ENCODE measurements around the gene C1orf198. TPM values are rescaled to one million over a fixed set of nuclear protein-coding genes. Genes with fewer than 3 reads are reported as not detected.

Gene C1orf198
- total RNA-seq, 1 donor from 2014 or later = 3.9 TPM

- H3K27me3 Mint-ChIP-seq = no peaks in the 10 kb centered on the region
- no peak for ATAC-seq (ENCODE audit: low read depth)
- intact Hi-C loops (cut with micrococcal nuclease) = loop anchor here (10.0 kb wide), 1 partner anchor 421 kb away; the partner anchor contains the start of genes EXOC8 and SPRTN
- H3K27ac Mint-ChIP-seq = no peak overlapping the region
- no peak overlapping the region for H3K4me3 Mint-ChIP-seq
- H3K4me1 Mint-ChIP-seq = no peaks in the 10 kb centered on the region
- peaks cover 77% of the 10 kb centered on the region for H3K36me3 Mint-ChIP-seq (ENCODE audit: low read depth)
- TF ChIP-seq CTCF (IDR thresholded peaks at IDR 0.05) = no peak
- no peak for DNase-seq
- no peaks in the 10 kb centered on the region for H3K9me3 Mint-ChIP-seq
- ChIA-PET POLR2A (no interaction called here), CTCF (no interaction called here)
Observed at GRCh38 chr1:230913496-230913895, 45.2 kb upstream of the C1orf198 start.

- ChIA-PET CTCF (interaction anchor here (0.9 kb wide), 1 partner anchor 69 kb away, joined by 3 read pairs; no protein-coding TSS in a partner anchor), POLR2A (no interaction called here)
- H3K36me3 Mint-ChIP-seq (ENCODE audit: low read depth) = peaks cover 81% of the 10 kb centered on the region
- ATAC-seq (ENCODE audit: low read depth) = no peak
- DNase-seq = no peak
- no peak overlapping the region for H3K4me3 Mint-ChIP-seq
- intact Hi-C loops (cut with micrococcal nuclease) = loop anchor here (10.0 kb wide), 1 partner anchor 424 kb away; the partner anchor contains the start of genes EXOC8 and SPRTN
- no peaks in the 10 kb centered on the region for H3K9me3 Mint-ChIP-seq
- H3K27me3 Mint-ChIP-seq = no peaks in the 10 kb centered on the region
- H3K27ac Mint-ChIP-seq = no peak overlapping the region
- H3K4me1 Mint-ChIP-seq = no peaks in the 10 kb centered on the region
- no peak for TF ChIP-seq CTCF (IDR thresholded peaks at IDR 0.05)
Observed at GRCh38 chr1:230910755-230911117, 42.4 kb upstream of the C1orf198 start.

DNA sequence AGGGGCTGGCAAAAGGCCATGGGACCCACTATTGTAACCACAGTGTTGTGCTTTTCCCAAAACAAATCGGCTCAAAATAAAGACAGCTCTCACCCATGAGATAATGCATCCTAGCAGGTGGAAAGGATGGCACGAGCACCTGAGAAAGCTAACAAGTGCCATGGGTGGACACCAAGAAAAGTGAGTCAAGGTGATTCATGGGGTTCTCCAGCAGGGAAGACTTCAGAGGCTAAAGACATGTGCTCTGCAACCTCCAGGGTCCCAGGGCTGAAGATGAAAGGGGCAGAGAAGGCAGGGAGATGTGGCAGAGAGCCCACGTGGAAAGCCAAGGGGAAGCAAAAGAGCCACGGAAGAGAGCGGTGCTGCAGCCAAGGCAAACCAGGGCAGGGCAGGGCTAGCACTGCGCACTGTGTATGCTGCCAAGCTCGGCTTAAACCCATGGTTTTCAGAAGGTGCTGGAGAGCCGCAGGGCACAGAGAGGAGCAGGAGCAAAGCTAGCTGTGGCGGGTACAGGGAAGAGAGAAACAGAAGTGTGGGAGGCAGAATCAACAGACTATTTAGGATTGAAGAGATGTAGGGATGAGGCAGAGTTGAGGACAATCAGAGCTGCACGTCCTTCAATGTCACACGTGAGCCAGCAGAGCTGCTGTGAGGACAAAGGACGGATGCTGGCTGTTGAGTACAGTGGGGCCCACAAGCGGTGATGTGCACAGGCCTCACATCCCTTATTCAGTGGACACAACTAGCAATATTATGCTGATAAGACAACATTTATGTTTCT is 41.8 kb upstream of the C1orf198 start:
- H3K27me3 Mint-ChIP-seq = no peaks in the 10 kb centered on the region
- ATAC-seq (ENCODE audit: low read depth) (no peak), DNase-seq (no peak)
- H3K4me1 Mint-ChIP-seq = no peaks in the 10 kb centered on the region
- H3K4me3 Mint-ChIP-seq = no peak overlapping the region
- intact Hi-C loops (cut with micrococcal nuclease) = loop anchor here (10.0 kb wide), 1 partner anchor 425 kb away; the partner anchor contains the start of genes EXOC8 and SPRTN
- H3K36me3 Mint-ChIP-seq (ENCODE audit: low read depth) = peaks cover 84% of the 10 kb centered on the region
- ChIA-PET POLR2A (no interaction called here), CTCF (interaction anchor here (0.9 kb wide), 1 partner anchor 69 kb away, joined by 3 read pairs; no protein-coding TSS in a partner anchor)
- no peak for TF ChIP-seq CTCF (IDR thresholded peaks at IDR 0.05)
- no peaks in the 10 kb centered on the region for H3K9me3 Mint-ChIP-seq
- H3K27ac Mint-ChIP-seq = no peak overlapping the region

- H3K4me3 Mint-ChIP-seq = no peak overlapping the region
- no peaks in the 10 kb centered on the region for H3K27me3 Mint-ChIP-seq
- no peak for DNase-seq
- no peaks in the 10 kb centered on the region for H3K4me1 Mint-ChIP-seq
- ATAC-seq (ENCODE audit: low read depth) = no peak
- H3K9me3 Mint-ChIP-seq = no peaks in the 10 kb centered on the region
- H3K27ac Mint-ChIP-seq = peak overlapping the region; percentile 6
- peaks cover 79% of the 10 kb centered on the region for H3K36me3 Mint-ChIP-seq (ENCODE audit: low read depth)
- TF ChIP-seq CTCF (IDR thresholded peaks at IDR 0.05) = no peak
- POLR2A ChIA-PET = no interaction called here
- intact Hi-C loops (cut with micrococcal nuclease) = no loop called here
- CTCF ChIA-PET = no interaction called here
Observed at GRCh38 chr1:230907472-230908205, 39.3 kb upstream of the C1orf198 start.

DNA sequence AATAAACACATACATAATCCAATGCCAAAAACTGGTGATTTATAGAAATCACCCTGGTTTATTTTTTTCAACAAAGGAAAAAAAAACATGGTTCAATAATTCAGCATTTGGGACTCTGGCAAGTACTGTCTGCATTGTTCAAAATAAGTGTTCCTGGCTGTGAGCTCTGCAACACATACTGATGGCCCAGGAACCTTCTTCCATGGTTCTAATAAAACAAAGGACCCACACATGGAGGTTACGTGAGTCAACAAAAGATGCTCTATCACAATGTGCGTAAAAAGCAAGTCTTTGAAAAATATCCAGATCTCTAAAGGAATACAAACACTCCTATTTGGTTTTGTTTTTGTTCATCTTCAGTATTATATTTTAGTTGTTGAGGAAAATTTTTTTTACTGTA is 37.9 kb upstream of the C1orf198 start:
- Mint-ChIP-seq H3K4me1 (no peaks in the 10 kb centered on the region), H3K9me3 (no peaks in the 10 kb centered on the region), H3K36me3 (ENCODE audit: low read depth) (peaks cover 70% of the 10 kb centered on the region), H3K27ac (no peak overlapping the region), H3K4me3 (no peak overlapping the region), H3K27me3 (no peaks in the 10 kb centered on the region)
- CTCF ChIA-PET = no interaction called here
- TF ChIP-seq CTCF (IDR thresholded peaks at IDR 0.05) = no peak
- DNase-seq = no peak
- ATAC-seq (ENCODE audit: low read depth) = no peak
- POLR2A ChIA-PET = no interaction called here
- intact Hi-C loops (cut with micrococcal nuclease) = no loop called here
